PC-3 (cell line): ENCODE data around the gene PHKA1.
"Not testable (repeated sequence)": the region's sequence is repeated elsewhere in the genome, so short reads cannot be mapped to it uniquely, and the experiment has no call there.

Experiments
- CTCF ChIP-seq: fragments of 300-600 bp; sonication (generic); conservative IDR thresholded peaks from 2 replicates; pipeline ENCODE4 v1.5.1; 2017; ENCODE audit warnings: antibody characterized with exemption, low read depth, mild to moderate bottlenecking, low read length
- EZH2 ChIP-seq: fragments of 300-600 bp; sonication (generic); IDR thresholded peaks from one replicate; pipeline ENCODE4 v1.6.1; 2017; ENCODE audit warnings: antibody characterized with exemption, mild to moderate bottlenecking, low read length; ENCODE audit not compliant: unreplicated experiment
- EZH2phosphoT487 ChIP-seq: fragments of 300-600 bp; sonication (generic); IDR thresholded peaks from 2 replicates; pipeline ENCODE4 v1.6.1; 2018; ENCODE audit warnings: mild to moderate bottlenecking, antibody characterized with exemption, low read length, borderline replicate concordance

GRCh38 chrX:72669508-72669907, 44.6 kb downstream of the PHKA1 start:
- TF ChIP-seq EZH2, CTCF, EZH2phosphoT487: not testable (repeated sequence)
